ENCODE data around the gene CARD11.

The CARD11 gene

DNA sequence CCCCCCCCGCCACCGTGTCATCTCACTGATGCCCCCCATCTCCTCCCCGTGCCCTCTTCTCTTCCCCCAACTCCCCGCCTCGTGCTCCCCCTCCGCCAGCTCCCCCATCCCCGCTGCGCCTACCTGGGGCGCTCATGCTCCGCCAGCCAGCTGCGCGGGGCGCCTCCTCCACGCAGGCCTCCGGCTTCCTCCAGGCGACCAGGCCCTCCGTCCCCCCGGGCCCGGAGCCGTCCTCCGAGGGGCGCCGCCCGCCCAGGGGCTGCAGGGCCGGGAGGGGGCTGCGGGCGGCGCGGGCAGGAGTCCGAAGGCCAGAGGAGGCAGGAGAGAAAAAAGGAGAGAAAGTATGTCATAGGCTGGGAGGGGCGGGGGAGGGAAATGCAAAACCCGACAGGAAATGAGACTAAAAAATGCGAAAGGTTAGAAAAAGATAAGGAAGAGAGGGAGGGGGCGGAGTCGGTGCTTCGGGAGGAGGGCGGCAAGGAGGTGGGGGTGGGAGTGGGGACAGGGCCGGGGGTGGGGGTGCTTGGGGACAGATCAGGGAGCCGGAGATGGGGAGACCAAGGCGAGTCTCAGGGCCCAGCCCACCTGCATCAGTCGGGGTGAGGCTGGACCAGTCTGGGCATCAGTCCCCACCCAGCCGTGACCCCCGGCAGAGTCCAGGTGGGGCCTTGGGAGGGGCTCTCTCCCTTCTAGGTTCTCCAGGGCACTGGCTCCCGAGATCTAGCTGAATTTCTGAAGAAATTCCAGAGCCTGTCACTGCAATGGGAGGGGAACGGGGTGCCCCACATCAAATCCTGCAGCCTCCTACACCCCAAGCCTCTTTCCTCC, at the start of gene CARD11:
Gene CARD11, minus strand, starts transcription at position 324 of the 828 bp plus-strand sequence. CDS start 85,361 bp downstream, outside the sequence.
- DNase-seq (ENCODE audit: low read depth), result peak; percentile 58

GRCh38 chr7:3092468-3092867, 48.8 kb upstream of the CARD11 start:
- peak; percentile 68 for DNase-seq (ENCODE audit: low read depth)

- DNase-seq (ENCODE audit: low read depth), result no peak
Measured at GRCh38 chr7:3091631-3092030, 48.0 kb upstream of the CARD11 start.

DNA sequence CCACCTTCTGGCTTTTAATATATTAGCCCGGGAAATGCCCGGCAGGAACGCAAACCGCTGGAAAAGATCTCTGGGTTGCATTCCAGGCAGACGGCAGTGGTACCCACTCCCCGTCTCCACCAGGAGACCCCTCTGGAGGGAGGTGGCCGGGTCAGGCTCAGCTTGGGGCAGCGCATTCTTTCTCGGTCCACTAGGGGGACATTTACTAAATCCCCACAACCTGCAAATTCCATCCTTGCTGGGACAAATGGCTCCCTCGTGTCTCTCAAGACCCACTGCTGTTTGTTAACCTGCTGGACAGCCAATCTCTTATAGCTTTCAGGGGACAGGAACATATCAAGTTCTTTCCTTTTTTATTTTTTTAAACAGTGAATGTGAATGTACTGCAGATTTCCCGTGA, 45.8 kb upstream of the CARD11 start:
- no peak for DNase-seq (ENCODE audit: low read depth)

- DNase-seq (ENCODE audit: low read depth), result no peak
Measured at GRCh38 chr7:3087243-3087755, 43.6 kb upstream of the CARD11 start.

GRCh38 chr7:3083350-3083749, 39.7 kb upstream of the CARD11 start:
- no peak for DNase-seq (ENCODE audit: low read depth)

DNA sequence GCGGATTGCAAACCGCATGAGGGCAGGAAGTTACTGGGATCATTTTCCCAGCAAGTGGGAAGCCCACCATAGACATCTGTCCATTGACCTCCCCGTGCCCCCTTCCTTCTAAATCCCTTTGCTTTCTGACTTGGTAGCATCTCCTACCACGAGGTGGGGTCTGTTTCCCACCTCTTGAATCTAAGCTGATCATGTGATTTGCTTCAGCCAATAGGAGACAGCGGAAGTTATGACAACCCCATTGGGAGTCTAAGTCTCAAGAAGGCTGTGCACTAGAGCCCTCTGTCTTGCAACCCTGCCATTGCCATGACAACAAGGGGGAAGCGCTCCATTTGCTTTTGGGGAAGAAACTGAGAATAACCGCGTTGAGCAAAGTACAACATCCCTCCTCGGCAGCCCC, 39.2 kb upstream of the CARD11 start:
- no peak for DNase-seq (ENCODE audit: low read depth)

DNA sequence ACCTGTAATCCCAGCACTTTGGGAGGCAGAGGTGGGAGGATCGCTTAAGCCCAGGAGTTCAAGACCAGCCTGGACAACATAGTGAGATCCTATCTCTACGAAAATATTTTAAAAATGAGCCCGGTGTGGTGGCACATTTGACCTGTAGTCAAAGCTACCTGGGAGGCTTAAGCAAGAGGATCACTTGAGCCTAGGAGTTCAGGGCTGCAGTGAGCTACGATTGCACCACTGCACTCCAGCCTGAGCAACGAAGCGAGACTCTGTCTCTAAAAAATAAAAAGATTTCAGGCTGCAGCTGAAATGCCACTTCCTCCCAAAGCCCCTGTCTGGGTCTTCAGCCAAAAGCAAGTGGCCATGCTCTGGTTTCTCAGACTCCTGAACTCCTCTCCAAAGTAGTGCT, 38.7 kb upstream of the CARD11 start:
- DNase-seq (ENCODE audit: low read depth), result no peak

GRCh38 chr7:3080106-3080505, 36.4 kb upstream of the CARD11 start:
- no peak for DNase-seq (ENCODE audit: low read depth)

DNA sequence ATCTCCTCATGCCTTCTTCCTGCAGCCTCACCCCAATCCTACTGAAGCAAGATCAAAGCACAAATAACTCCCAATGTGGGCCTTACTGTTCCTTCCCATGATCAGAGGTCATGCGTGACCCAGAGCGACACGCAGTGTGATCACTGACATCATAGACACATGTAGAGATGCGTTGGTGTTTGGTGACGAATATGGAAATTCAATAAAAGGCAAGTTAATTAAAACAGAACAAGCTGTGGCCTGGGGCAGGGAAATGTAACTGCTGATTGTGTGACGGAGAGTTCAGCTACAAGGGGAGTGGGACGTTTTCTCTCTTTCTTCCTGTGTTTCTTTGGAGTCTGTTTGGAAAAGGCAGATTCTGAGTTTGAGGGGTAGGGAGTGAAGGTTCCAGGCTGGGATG, 34.8 kb upstream of the CARD11 start:
- no peak for DNase-seq (ENCODE audit: low read depth)

GRCh38 chr7:3076700-3077099, 33.0 kb upstream of the CARD11 start:
- no peak for DNase-seq (ENCODE audit: low read depth)

GRCh38 chr7:3076163-3076562, 32.5 kb upstream of the CARD11 start:
- no peak for DNase-seq (ENCODE audit: low read depth)

- DNase-seq (ENCODE audit: low read depth), result no peak
Measured at GRCh38 chr7:3075441-3075840, 31.8 kb upstream of the CARD11 start.

GRCh38 chr7:3074459-3074821, 30.8 kb upstream of the CARD11 start:
- no peak for DNase-seq (ENCODE audit: low read depth)

- DNase-seq (ENCODE audit: low read depth), result no peak
Measured at GRCh38 chr7:3073763-3074458, 30.2 kb upstream of the CARD11 start.

GRCh38 chr7:3070908-3071307, 27.2 kb upstream of the CARD11 start:
- DNase-seq (ENCODE audit: low read depth), result no peak

DNA sequence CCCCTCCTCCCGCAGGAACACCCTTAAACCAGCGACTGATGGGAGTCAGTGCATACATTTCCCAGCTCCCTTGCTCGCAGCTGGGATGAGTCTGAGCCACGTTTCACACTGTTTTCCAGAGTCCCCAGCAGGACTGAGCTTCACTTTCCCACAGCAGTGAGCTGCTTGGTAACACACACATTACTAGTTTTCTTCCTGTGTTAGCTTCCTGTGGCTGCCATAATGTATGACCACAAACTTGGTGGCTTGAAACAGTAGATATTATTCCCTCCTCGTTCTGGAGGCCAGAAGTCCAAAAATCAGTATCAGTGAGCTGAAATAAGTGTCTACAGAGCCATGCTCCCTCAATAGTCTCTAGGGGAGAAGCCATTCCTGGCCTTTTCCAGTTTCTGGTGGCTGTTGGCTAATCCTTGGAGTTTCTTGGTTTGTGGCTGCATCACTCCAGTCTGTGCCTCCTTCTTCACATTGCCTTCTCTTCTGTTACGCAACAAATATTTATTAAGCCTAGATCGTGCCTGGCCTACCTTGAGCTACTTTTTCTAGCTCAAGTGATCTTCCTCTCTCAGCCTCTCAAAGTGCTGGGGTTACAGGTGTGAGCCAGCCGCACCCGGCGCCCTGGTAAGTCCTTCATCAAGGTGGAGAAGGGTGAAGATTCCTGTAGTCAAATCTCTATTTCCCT, 26.2 kb upstream of the CARD11 start:
- no peak for DNase-seq (ENCODE audit: low read depth)

DNA sequence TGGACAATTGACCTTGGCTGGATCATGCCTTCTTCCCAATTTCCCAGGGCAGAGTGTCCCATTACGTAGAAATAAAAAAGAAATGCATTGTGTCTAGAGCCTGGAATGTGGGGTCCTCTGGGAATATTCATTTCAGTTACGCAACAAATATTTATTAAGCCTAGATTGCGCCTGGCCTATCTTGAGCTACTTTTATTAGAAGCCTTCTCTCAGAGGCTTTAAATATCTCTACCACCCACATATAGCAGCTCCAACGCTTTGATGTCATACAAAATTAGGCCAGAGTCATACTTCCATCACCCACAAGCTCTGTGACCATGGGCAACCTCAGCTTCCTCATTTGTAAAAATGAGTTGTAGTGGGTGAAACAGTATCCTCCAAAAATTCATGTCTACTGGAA, 24.9 kb upstream of the CARD11 start:
- no peak for DNase-seq (ENCODE audit: low read depth)

GRCh38 chr7:3067606-3068380, 24.1 kb upstream of the CARD11 start:
- DNase-seq (ENCODE audit: low read depth), result no peak

- peak; percentile 34 for DNase-seq (ENCODE audit: low read depth)
Measured at GRCh38 chr7:3067193-3067592, 23.5 kb upstream of the CARD11 start.

- DNase-seq (ENCODE audit: low read depth), result no peak
Measured at GRCh38 chr7:3066506-3066905, 22.8 kb upstream of the CARD11 start.

GRCh38 chr7:3065724-3066143, 22.1 kb upstream of the CARD11 start:
- DNase-seq (ENCODE audit: low read depth), result peak; percentile 22

Data from T-helper 22 cell (primary cell).